CD4-positive, alpha-beta T cell (primary cell): ENCODE results near the gene CCDC27. TPM values are rescaled to one million over a fixed set of nuclear protein-coding genes. Genes with fewer than 3 reads are reported as not detected.

Source experiments
- ATAC-seq: fragments of 200-7000 bp; cut with Tn5 transposase; one replicate; pipeline ENCODE4 v1.10.0; 2022; ENCODE audit warnings: mild to moderate bottlenecking; ENCODE audit not compliant: poor library complexity
- CTCF ChIA-PET: fragments of 350-600 bp; sonication (Branson Sonifier 250); formaldehyde crosslinking; loops from one replicate; lab custom pipeline; 2021; ENCODE audit warnings: antibody characterized with exemption, inconsistent platforms; lab: Charles Lee
- POLR2A ChIA-PET: fragments of 350-600 bp; sonication (Branson Sonifier 250); formaldehyde crosslinking; loops from one replicate; lab custom pipeline; 2021; ENCODE audit warnings: antibody characterized with exemption, inconsistent platforms; lab: Charles Lee
- DNase-seq, 14 experiments: peaks; one replicate each; pipeline ENCODE4 v3.0.0-alpha.2; 2013 to 2020; ENCODE audit warnings: mixed read lengths in 2 of 14
- H3K27ac ChIP-seq, 2 donors: one replicate each; pipeline versions ENCODE4 v1.5.1 to v1.7.0; 2013; ENCODE audit warnings: low read length in 2 of 2, low read depth in 1 of 2, mild to moderate bottlenecking in 1 of 2
- H3K27me3 ChIP-seq, 2 experiments: 1 replicate in 1 of 2; 2 replicates in 1 of 2; pipeline versions ENCODE4 v1.6.1 to v1.7.0; 2013; ENCODE audit warnings: low read length in 2 of 2, control low read depth in 1 of 2, mild to moderate bottlenecking in 1 of 2, moderate library complexity in 1 of 2; ENCODE audit not compliant: insufficient read depth in 2 of 2, control insufficient read depth in 1 of 2
- H3K36me3 ChIP-seq: one replicate; pipeline ENCODE4 v1.6.1; 2013; ENCODE audit warnings: low read length, control low read depth; ENCODE audit not compliant: insufficient read depth
- H3K4me1 ChIP-seq: one replicate; pipeline ENCODE4 v1.6.1; 2013; ENCODE audit warnings: low read length, control low read depth; ENCODE audit not compliant: insufficient read depth
- H3K4me3 ChIP-seq: one replicate; pipeline ENCODE4 v1.5.1; 2013; ENCODE audit warnings: mild to moderate bottlenecking, low read length, moderate library complexity
- H3K9me3 ChIP-seq, 2 experiments: 1 replicate in 1 of 2; 2 replicates in 1 of 2; pipeline versions ENCODE4 v1.6.1 to v1.7.0; 2013; ENCODE audit warnings: low read length in 2 of 2, mild to moderate bottlenecking in 2 of 2, control low read depth in 1 of 2, moderate library complexity in 1 of 2; ENCODE audit not compliant: control insufficient read depth in 1 of 2, insufficient read depth in 1 of 2
- H3K27ac Mint-ChIP-seq: one replicate; pipeline ENCODE4 v1.8.0; 2020; ENCODE audit warnings: mixed read lengths
- H3K27me3 Mint-ChIP-seq: one replicate; pipeline ENCODE4 v1.8.0; 2021; ENCODE audit warnings: mixed read lengths
- H3K36me3 Mint-ChIP-seq: one replicate; pipeline ENCODE4 v1.8.0; 2021; ENCODE audit warnings: low read depth, mixed read lengths
- H3K4me1 Mint-ChIP-seq: one replicate; pipeline ENCODE4 v1.8.0; 2021; ENCODE audit warnings: low read depth, mixed read lengths
- H3K4me3 Mint-ChIP-seq: one replicate; pipeline ENCODE4 v1.8.0; 2020; ENCODE audit warnings: mild to moderate bottlenecking, mixed read lengths
- H3K9me3 Mint-ChIP-seq: one replicate; pipeline ENCODE4 v1.8.0; 2020; ENCODE audit warnings: mixed read lengths
- intact Hi-C, 2 experiments: fragments of 100-400 bp; cut with DNase I in 1 of 2; cut with micrococcal nuclease in 1 of 2; formaldehyde crosslinking; loops; one replicate each; pipeline versions ENCODE4 v1.15.1 to v1.9.0; 2023 to 2025; cut with DNase I, micrococcal nuclease
- total RNA-seq, 174 experiments: library from RNA in 2 of 174; stranded (reverse) in 2 of 174; gene quantifications; one replicate each; pipeline ENCODE4 v1.2.3 and lab custom pipeline; 2021 to 2026
- TF ChIP-seq, protein P1 (sequence below): fragments of 200-600 bp; IDR thresholded peaks from one replicate; pipeline ENCODE4 v1.8.0; 2022; ENCODE audit warnings: antibody characterized with exemption, mild to moderate bottlenecking

CCDC27 gene
- total RNA-seq, 2 experiments from 2014 or later, result not detected

DNA sequence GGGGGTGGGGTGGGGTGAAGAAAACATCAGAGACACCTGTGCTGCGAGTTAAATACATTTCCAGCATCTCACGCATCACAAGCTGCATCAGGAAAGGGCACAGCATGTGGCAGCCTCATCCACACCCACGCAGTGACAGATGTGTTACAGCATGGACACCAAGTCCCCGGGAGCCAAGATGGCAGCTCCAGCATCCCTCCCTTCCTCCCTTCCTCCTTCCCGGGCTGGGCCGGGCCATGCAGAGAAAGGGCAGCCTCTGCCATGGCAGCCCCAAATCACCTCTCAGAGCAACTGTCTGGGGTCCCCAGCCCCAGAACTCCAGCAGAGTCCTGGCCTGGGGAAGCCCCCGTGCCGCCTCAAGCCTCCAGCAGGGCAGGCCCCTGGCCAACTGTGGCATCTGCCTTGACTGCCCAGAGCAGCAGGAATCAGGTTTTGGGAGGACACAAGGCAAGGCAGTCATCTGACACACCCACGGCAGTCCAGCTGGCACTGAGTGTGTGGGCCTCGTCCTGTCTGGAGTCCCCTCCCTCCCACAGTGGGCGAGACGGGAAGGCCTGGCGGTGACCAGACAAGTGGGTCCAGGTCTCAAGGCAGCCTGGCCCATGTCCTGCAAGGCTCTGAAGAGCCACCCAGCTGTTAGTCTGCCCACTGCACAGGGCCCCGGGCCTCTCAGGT is 26.5 kb downstream of the CCDC27 start:
- Histone ChIP-seq H3K4me1 (peaks cover 12% of the 10 kb centered on the region), H3K36me3 (peaks cover 46% of the 10 kb centered on the region), H3K27me3 (no peaks in the 10 kb centered on the region), H3K4me3 (no peak overlapping the region), H3K27ac (no peak overlapping the region), H3K9me3 (no peaks in the 10 kb centered on the region)
- Mint-ChIP-seq H3K36me3 (peaks cover 44% of the 10 kb centered on the region), H3K27ac (no peak overlapping the region), H3K9me3 (no peaks in the 10 kb centered on the region), H3K4me1 (peaks cover 5% of the 10 kb centered on the region), H3K27me3 (no peaks in the 10 kb centered on the region), H3K4me3 (no peak overlapping the region)
- ChIA-PET POLR2A (no interaction called here), CTCF (no interaction called here)
- DNase-seq (peak in 1 of 14 experiments; percentile 9), ATAC-seq (no peak)
- intact Hi-C loops, result loop anchor here in 1 of 2 experiments (10.0 kb wide), 1 partner anchor 1254 kb away; the partner anchor contains the start of gene PANK4
- TF ChIP-seq, protein P1, sequence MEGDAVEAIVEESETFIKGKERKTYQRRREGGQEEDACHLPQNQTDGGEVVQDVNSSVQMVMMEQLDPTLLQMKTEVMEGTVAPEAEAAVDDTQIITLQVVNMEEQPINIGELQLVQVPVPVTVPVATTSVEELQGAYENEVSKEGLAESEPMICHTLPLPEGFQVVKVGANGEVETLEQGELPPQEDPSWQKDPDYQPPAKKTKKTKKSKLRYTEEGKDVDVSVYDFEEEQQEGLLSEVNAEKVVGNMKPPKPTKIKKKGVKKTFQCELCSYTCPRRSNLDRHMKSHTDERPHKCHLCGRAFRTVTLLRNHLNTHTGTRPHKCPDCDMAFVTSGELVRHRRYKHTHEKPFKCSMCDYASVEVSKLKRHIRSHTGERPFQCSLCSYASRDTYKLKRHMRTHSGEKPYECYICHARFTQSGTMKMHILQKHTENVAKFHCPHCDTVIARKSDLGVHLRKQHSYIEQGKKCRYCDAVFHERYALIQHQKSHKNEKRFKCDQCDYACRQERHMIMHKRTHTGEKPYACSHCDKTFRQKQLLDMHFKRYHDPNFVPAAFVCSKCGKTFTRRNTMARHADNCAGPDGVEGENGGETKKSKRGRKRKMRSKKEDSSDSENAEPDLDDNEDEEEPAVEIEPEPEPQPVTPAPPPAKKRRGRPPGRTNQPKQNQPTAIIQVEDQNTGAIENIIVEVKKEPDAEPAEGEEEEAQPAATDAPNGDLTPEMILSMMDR, result no peak

DNA sequence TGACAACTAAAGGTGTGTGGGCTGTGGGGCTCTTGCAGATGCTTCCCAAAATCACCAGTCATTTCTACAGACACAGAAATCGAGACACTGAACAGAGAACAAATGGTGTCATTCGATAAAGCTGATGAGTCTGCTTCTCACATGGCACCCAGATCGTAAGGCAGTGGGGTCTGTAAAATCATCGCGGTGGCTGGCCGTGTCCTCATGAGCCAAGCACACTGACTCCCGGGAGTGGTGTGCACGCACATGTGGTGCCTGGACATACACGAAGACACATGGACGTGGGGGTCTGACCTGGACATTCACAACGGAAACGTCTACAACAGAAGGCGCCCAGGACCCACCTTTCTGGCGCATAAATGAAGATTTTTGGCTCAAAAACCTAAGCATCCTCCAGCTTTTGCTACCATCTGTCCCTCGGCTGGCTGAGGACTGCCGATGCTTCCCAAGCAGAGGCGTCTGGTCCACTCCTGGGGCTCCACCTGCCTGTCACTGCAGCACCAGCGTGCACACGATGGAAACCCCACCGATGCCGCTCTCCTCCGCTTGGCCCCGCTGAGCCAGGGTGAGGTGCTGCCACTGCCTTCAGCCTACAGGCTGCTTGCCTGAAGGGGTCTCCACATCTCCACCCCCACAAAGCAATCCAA is 27.1 kb downstream of the CCDC27 start:
- POLR2A ChIA-PET, result no interaction called here
- no peak for DNase-seq
- no peak for ATAC-seq
- H3K9me3 Mint-ChIP-seq, result no peaks in the 10 kb centered on the region
- H3K4me3 Mint-ChIP-seq, result no peak overlapping the region
- Histone ChIP-seq H3K27me3 (no peaks in the 10 kb centered on the region), H3K4me3 (no peak overlapping the region), H3K9me3 (no peaks in the 10 kb centered on the region), H3K4me1 (peaks cover 12% of the 10 kb centered on the region), H3K36me3 (peaks cover 52% of the 10 kb centered on the region), H3K27ac (no peak overlapping the region)
- intact Hi-C loops, result loop anchor here in 1 of 2 experiments (10.0 kb wide), 1 partner anchor 1255 kb away; the partner anchor contains the start of gene PANK4
- CTCF ChIA-PET, result no interaction called here
- H3K27ac Mint-ChIP-seq, result no peak overlapping the region
- peaks cover 5% of the 10 kb centered on the region for H3K4me1 Mint-ChIP-seq
- H3K27me3 Mint-ChIP-seq, result no peaks in the 10 kb centered on the region
- peaks cover 50% of the 10 kb centered on the region for H3K36me3 Mint-ChIP-seq
- TF ChIP-seq, protein P1, result no peak

- H3K27ac Mint-ChIP-seq, result no peak overlapping the region
- peaks cover 5% of the 10 kb centered on the region for H3K4me1 Mint-ChIP-seq
- DNase-seq (no peak), ATAC-seq (no peak)
- ChIA-PET CTCF (no interaction called here), POLR2A (no interaction called here)
- TF ChIP-seq, protein P1, result no peak
- Histone ChIP-seq H3K27ac (no peak overlapping the region), H3K9me3 (no peaks in the 10 kb centered on the region), H3K4me3 (no peak overlapping the region), H3K27me3 (no peaks in the 10 kb centered on the region), H3K36me3 (peaks cover 58% of the 10 kb centered on the region), H3K4me1 (peaks cover 12% of the 10 kb centered on the region)
- H3K36me3 Mint-ChIP-seq, result peaks cover 56% of the 10 kb centered on the region
- no peaks in the 10 kb centered on the region for H3K27me3 Mint-ChIP-seq
- no peak overlapping the region for H3K4me3 Mint-ChIP-seq
- H3K9me3 Mint-ChIP-seq, result no peaks in the 10 kb centered on the region
- intact Hi-C loops, result loop anchor here in 1 of 2 experiments (10.0 kb wide), 1 partner anchor 1255 kb away; the partner anchor contains the start of gene PANK4
These were observed 27.7 kb downstream of the CCDC27 start for GRCh38 chr1:3779912-3780416.
